CD4-positive, alpha-beta T cell treated with Interleukin-12 subunit alpha and Interleukin-12 subunit beta, for 1 hour (primary cell): Measurements from ENCODE around the gene B4GALNT3.

Experiments
- DNase-seq: peaks from one replicate; pipeline ENCODE4 v3.0.0-alpha.2; 2020

Gene B4GALNT3

DNA sequence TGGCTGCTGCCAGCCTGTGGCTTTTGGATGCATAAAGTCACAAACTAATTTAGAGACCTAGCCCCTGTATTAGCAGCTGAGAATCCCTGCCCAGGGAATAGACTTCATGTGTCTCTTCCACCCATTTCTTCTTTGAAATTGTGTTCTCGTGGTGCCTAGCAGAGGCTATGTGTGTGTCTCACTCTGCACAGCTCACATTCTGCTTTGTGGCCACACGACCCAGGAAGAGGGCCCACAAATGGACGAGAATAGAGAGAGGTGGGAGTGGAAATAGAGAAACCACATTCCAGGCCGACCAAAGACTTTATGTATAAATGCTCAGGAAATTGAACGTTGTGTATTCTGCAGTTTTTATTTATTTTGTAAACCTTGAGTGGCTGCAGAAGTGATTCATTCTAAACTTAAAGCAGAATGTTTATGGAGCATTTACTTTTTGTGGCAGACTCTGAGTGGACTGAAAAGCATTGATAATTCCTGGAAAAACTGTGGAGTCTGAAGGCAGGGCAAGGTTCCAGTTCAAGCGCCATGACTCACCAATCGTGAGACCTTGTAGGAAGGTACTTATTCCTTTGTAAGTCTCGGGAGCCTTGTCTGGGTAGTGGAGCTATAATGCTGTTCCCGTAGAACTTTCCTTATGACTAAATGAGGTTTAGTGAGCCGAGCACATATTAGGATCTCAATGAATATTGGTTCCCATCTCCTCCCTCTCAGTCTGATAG, 9.1 kb downstream of the B4GALNT3 start:
- DNase-seq = no peak

DNA sequence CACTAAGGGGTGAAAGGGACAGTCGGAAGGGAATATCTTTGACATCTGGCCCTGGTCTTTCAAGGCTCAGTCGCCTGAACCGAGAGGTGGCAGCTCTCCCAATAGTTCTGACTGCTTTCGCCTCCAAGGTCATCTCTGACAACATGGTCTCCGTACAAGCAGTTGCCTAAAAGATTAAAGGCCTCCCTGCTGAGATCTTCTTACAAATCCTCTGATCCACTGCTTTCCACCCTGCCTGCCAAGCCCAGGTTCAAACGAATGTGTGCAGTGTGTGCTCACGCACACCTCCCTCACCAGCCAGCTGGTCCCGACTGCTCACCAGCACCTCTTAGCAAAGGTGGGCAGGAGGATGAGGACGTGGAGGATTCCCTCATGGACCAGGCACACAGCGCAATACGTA, 10.4 kb downstream of the B4GALNT3 start:
- no peak for DNase-seq

DNA sequence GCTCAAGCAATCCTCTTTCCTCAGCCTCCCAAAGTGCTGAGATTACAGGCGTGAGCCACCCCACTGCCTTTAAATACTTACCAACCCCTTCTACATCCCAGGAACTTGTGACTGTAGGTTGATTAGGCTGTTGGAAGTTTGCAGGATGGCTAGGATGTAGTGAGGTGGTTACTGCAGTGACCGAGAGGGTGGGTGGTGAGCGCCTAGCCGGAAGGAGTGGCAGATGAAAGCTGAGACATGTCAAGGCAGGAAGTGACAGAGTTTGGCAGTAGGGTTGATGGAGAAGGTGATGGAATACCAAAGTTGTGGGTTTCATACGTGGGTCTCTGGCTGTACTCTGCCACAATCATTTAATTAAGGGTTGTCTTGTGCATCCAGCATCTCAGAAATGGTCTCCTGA, 13.5 kb downstream of the B4GALNT3 start:
- DNase-seq = no peak

DNA sequence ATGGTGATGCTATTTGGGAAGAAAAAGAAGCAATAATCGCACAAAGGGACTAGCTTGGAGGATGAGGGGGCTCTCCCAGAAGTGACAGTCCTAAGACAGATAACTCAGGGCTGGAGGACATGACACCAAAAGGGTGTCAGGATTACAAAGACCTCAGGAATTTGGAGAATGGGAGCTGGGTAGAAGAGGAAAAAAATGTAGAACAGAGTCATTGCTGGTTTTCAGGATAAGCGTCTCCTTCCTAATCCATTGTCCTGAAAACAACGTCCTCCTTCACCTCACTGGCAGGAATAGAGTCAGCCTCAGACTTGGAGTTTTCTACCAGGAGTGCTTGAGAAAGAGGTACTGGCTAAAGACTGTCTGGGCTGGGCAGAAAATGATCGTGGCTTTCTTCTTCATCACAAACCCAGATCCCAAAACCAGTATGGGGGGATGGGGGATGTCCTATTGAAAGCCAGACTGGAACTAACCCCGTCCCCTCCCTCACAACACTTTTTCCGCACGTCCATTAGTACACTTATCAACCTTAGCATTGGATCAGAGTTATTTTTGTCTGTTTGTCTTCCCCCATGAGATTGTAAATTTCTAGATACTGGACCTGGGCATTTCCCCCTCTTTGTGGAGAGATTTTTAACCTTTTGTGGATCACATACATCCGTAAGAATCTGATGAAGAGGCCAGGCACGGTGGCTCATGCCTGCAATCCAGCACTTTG, 14.3 kb downstream of the B4GALNT3 start:
- DNase-seq = no peak

DNA sequence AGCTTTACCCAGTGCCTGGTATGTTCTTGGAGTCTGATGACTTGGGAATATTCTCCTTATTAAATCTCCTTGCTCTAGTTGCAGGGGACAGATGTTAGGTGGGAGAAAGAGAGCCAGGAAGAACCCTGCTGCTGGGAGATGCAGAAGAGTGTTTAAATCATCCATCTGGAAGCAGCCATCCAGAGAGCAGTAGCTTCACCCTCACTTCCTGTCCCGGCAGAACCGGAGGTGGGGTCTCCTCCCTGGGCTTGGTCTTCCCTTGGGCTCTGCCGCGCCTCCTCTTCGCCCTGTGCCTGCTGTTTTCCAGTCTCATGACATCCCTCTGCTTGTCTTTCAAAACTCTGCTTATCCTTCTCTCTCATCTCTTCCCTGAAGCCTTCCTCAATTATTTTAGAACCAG, 15.5 kb downstream of the B4GALNT3 start:
- no peak for DNase-seq

DNA sequence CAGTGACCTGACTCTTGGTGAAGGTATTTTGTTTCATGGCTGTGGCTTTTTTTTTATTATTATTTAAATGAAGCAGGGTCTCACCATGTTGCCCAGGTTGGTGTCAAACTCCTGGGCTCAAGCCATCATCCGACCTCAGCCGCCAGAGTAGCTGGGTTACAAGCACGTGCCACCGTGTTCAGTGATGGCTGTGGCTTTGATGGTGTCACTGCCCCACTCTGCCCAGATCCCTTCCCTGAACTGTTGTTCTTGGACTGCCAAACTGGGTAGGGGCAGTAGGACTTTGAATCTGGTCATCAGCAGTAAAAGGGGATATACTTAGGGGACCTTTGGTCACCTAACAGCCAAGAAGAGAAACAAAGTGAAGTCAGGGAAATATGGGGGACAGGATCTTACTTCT, 19.4 kb downstream of the B4GALNT3 start:
- DNase-seq = no peak

DNA sequence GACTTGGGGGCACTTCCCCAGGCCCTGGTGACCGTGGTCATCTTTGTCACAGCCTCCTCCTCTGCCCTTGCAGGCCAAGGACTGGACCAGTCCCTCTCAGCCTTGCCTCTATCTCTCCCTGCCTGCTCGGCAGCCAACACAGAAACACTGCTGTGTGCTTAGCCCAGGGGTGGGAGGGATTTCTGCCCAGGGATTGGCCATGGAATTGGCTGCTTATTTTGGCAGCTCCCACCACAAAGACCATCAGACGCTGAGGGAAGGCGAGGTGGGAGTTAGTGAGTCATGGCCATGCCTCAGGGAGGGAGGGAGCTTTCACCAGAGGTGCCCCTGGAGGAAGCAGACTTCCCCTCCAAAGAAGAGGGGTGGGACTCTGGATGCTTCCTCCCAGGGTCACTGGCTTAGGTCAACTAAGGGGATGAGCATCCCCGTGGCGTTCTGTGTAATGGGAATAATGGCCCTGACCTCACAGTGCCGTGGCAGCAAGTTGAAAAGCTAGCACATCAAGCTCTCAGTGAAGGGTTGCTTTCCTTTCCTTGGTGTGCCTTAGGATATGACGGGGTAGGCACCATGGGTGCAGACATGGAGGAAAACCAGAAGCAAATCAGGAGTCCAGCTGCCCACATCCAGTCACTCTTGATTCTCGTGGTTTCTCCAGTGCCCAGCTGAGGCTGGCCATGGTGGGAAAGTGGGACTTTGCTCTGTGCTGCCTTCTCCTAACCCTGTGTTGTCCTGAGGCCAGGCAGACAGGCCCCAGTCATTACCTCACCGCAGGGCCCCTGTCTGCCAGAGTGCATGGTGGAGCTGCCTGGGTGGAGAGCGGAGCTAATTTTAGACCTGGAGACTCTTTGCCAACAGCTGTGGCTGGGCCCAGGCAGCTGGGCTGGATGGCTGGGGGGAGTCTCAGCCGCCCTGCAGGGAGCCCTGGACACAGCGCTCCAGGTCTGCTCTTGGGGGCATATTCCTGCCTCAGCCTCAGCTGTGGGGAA, 21.4 kb downstream of the B4GALNT3 start:
- DNase-seq = no peak

DNA sequence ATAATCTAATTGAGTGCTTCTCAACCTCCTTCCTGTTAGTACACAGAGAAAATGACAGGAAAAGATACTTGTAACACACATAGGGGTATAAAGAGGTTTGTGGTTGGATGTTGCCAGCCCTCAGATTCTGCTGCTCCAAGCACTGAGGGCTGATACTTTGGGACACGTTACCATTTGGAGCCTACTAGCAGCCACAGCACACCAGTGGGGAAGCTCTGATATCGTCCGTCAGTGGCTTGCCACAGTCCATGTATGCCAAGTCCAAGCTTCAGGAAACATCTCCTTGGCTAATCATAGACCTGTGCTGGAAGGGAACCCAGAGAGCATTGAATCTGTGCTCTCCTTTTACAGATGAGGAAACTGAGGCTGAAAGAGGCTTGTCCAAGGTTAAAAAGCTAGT, 22.3 kb downstream of the B4GALNT3 start:
- DNase-seq = no peak

DNA sequence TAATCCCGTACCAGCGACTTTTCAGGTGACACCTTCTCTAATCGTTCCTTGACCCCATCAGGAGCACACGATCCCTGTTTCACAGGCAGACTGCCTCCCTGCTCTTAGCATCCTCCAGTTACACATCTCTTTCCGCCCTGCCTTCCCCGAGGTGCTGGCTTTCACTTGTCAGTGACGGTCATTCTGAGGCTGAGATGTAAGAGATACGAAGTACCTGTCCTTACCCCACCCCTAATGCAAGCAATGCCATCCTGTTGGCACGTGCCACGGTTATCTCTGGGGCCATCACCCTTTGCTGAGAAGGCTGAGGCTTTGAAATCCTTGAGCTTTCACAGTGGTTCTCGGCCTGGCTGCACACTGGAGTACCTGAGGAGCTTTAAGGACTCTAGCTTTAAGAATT, 24.4 kb downstream of the B4GALNT3 start:
- DNase-seq = no peak

DNA sequence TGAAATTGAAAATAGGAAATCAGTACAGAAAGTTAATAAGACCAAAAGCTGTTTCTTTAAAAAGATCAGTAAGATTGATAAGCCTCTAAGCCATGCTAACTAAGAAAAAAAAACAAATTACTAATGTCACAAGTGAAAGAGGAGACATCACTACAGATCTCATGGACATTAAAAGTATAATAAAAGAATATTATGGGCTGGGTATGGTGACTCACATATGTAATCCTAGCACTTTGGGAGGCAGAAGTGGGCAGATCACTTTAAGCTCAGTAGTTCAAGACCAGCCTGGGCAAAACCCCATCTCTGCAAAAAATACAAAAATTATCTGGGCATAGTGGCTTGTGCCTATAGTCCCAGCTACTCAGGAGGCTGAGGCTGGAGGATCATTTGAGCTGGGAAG, 30.5 kb downstream of the B4GALNT3 start:
- DNase-seq = no peak

DNA sequence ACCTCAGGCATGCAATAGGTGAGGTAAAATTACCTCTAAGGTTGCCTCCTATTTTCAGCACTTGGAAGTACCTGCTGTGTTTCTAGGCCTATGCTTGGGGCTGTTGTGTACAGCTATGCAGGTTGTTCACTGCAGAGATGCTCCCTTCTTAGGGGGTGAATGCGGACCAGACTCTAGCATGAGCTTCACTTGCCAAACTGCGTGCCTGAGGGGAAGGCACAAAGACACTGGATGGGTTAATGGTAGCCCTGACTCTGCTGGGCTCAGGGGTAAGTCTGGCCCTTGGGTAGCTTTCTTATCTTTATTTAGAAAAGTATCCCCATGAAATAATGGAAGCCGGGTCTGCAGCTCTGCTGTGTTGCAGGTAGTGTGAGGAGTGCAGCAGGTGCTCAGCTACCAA, 35.7 kb downstream of the B4GALNT3 start:
- no peak for DNase-seq

DNA sequence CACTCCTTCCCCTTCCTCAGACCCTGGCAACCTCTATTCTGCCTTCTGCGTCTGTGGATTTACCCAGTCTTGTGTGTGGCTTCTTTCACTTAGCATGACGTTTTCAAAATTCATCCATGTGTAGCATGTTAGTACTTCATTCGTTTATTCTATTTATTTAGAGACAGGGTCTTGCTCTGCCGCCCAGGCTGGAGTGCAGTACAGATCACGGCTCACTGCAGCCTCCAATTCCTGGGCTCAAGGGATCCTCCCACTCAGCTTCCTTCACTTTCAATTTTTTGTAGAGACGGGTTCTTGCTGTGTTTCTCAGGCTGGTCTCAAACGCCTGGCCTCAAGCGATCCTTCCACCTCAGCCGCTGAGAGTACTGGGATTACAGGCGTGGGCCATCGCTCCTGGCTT, 37.0 kb downstream of the B4GALNT3 start:
- DNase-seq = no peak

DNA sequence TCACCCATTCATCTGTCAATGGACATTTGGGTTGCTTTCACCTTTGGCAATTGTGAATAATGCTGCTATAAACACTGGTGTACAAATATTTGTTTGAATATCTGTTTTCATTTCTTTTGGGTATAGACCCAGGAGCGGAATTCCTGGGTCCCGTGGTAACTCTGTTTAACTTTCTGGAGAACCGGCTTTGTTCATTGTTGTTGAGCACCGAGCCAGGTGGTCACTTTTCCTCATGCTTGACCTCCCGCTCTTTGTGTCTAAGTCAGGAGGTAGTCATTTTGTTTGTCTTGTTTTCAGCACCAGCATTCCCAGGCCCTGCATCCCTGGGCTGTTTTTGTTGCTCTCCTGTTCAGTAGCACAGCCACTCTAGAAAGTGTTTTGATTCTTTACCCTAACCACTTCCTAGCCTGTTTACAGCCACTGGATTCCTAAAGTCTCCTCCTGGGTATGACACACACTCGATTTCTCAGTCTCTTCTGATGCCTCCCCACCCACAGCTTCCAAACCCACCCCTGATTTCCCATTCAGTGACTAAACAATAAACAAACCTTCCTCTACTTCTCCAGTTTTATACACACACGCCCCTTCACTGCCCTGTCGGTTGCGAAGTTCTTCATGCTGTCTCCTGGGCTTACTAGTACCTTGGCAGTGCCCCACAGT, 37.9 kb downstream of the B4GALNT3 start:
- DNase-seq = no peak

DNA sequence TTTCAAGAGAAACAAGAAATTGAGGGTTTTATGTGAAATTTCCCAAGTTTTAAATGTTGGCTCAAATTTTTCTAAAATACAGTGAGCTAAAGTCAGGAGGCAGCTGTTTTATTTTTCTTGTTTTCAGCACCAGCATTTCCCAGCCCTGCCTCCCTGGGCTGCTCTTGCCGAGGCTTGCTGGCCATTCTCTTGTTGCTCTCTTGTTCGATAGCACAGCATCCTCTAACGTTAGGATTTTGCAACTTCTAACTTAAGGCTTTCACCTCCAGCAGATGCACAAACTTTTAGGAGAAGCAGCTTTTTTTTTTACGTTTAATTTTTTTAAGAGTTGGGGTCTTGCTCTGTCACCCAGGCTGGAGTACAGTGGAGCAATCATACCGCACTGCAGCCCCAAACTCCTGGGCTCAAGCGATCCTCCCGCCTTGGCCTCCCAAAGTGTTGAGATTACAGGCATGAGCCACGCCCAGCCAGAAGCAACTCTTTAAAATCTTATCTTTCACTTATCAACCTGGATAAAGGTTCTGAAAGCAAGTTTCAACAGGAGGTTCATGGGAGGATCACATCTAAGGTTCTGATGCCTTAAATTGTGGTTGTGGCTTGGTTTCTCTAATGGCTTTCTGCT, 40.2 kb downstream of the B4GALNT3 start:
- DNase-seq = no peak

DNA sequence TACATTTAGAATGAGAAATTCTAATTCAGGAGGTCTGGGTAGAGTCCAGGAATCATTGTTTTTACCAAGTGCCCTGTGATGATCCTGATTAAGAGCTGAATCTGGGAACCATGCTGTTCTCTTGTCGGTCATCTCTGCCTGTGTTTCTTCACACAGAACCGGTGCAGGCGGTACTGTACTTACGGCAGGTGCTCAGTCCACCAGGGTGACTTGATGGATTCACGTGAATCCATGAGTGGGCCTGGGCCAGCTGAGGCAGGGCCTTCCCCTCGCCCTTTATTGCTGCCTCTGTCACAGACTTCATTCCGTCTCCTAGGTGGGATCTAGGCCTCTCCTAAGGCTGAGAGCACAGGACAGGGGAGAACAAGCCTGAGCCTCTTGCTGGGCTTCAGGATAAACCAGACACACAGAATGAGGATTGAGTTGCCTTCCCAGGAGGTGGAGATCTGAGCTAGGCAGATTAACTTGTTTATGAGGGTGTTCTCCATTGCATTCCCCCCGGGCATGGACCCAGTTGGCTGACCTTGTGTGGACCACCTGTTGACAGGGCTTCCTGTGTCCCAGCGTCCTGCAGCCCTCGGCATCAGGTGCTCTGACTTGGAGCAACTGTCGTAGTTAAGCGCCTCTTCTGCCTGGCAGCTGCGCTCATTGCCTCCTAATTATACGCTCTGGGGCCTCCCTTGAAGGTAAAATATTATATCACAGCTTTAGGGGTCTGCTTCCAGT, 42.1 kb downstream of the B4GALNT3 start:
- no peak for DNase-seq

DNA sequence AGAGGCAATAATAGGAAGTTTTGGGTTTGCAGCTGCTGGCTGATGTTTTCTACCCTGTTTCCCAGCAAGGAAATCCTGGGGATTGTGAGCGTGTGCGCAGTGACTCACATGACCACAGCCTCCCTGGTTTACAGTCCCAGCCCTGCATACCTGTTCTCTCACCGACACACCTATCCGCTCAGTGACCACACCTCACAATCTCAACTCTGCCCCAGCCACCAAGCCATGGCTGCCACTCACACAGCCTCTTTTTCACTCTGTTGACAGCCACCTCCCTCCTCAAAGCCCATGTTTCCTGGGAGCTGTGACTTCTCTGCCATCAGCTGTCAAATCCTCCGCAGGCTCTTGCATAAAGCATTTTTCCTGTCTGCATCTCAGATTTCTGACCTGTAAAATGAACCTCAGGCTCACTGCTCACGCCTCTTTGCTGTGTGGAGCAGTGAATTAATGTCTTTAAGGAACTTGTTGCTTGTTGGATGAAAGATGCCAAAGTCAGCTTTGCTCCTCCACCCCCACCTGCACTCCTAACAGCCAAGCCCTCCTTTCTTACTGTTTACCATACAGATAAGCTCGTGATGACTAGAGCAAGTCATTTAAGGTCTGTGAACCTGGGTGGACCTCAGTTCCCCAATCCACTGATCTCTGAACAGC, 43.5 kb downstream of the B4GALNT3 start:
- DNase-seq = no peak

DNA sequence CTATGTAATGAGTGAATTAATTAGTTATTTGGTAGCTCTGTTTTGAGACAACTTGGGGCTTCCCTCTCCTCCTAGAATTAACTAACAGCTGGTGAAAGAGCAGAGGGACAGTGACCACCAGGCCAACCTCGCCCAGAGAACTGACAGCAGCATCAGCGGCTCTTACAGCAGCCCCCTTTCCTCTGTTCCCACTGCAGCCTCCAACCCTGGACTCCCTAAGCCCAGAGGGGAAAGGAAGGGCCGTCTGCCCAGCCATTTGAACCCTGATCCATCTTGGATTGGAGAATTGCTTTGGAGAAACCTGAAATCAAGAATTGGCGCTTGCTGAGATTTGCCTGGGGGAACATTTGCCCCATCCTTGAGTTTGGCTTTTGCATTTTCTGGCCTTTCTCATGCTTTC, 45.5 kb downstream of the B4GALNT3 start:
- DNase-seq = no peak

DNA sequence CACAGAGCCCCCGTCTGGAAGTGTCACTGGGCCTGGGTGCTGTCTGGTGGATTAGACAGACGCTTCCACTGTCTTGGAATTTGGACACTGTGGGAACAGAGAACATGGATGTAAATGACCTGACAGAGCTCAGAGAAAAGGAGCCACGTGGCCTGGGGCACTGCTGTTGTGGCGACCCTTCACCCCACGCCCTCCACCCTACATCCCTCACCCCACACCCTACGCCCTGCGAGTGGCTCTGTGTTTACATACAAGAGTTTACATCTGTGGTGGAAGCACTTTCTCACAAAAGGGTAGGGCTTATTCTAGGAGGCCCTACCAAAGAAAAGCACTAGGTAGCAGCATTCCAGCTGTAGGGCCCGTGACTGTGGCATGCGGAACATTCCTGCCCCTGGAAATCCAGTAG, 47.7 kb downstream of the B4GALNT3 start:
- DNase-seq = no peak

DNA sequence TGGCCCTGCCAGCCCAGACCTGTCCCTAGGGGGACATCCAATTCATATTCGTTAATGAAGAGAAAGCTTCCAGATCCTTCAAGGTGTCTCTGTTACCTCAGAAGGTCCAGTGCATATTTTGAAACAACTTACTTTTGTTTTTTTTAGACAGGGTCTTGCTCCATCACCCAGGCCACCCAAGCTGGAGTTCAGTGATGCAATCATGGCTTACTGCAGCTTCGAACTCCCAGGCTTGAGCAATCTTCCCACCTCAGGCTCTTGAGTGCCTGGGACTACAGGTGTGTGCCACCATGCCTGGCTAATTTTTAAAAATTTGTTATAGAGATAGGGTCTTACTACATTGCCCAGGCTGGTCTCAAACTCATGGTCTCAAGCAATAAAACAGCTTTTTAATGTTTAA, 48.4 kb downstream of the B4GALNT3 start:
- no peak for DNase-seq

DNA sequence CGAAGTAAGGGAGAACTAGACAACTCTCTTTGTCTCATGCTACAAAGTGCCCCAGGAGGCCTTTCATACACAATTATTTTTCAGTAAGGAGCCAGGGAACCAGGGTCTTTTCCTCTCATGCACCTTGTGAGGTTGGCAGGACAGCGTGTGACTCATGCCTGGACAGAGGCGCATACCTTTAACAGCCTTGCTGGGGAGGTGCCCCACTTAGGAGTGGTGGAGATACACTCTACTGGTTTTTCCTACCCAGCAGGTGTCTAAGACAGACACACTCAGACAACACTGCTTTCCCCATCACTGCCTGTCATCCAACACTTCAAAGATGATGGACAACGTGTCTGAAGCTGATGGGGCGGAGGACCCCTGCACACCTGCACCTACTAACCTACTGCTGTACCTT, 49.1 kb downstream of the B4GALNT3 start:
- no peak for DNase-seq

DNA sequence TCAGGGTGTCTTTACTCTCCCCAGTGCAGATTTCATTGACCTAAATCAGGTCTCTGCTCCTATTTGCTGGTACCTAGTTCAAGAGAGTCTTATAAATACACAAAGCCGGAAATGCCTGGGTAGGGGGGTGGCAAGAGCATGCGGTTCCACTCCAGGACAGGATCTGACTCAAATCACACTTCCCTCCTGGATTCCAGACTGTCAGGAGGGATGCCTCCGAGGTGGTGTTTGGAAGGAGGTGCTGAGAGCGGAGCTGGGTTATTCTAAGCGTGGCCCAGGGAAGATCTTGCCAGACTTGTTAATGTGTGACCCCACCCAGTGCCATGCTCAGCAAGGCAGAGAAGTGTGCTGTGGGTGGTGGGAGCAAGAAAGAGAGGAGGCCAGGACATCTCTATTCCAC, 49.8 kb downstream of the B4GALNT3 start:
- DNase-seq = no peak
